Mucosa of rectum (tissue), 2 donors: Measurements from ENCODE around the gene SYNPO2L.
"Not testable (repeated sequence)": the region's sequence is repeated elsewhere in the genome, so short reads cannot be mapped to it uniquely, and the experiment has no call there.

ENCODE experiments used
- H3K27ac ChIP-seq, 2 donors: one replicate each; pipeline ENCODE4 v1.7.0; 2013; ENCODE audit warnings: inconsistent platforms in 2 of 2, low read depth in 2 of 2, low read length in 2 of 2
- H3K27me3 ChIP-seq, 2 donors: one replicate each; pipeline ENCODE4 v1.7.0; 2013; ENCODE audit warnings: low read length in 2 of 2; ENCODE audit not compliant: control insufficient read depth in 2 of 2, insufficient read depth in 2 of 2
- H3K36me3 ChIP-seq, 2 donors: one replicate each; pipeline ENCODE4 v1.7.0; 2013; ENCODE audit warnings: low read length in 2 of 2; ENCODE audit not compliant: control insufficient read depth in 2 of 2, insufficient read depth in 2 of 2
- H3K4me1 ChIP-seq, 2 donors: one replicate each; pipeline ENCODE4 v1.7.0; 2013; ENCODE audit warnings: low read length in 2 of 2, mild to moderate bottlenecking in 1 of 2; ENCODE audit not compliant: control insufficient read depth in 2 of 2, insufficient read depth in 2 of 2
- H3K4me3 ChIP-seq, 2 donors: one replicate each; pipeline ENCODE4 v1.7.0; 2013; ENCODE audit warnings: low read length in 2 of 2
- H3K9ac ChIP-seq, 2 donors: one replicate each; pipeline ENCODE4 v1.7.0; 2013; ENCODE audit warnings: low read length in 2 of 2, low read depth in 1 of 2, mild to moderate bottlenecking in 1 of 2
- H3K9me3 ChIP-seq, 2 donors: one replicate each; pipeline ENCODE4 v1.7.0; 2013; ENCODE audit warnings: low read length in 2 of 2; ENCODE audit not compliant: control insufficient read depth in 2 of 2
- donor health status: healthy.
- donor health status: Normal muscosa, but diverticular disease.

SYNPO2L gene

DNA sequence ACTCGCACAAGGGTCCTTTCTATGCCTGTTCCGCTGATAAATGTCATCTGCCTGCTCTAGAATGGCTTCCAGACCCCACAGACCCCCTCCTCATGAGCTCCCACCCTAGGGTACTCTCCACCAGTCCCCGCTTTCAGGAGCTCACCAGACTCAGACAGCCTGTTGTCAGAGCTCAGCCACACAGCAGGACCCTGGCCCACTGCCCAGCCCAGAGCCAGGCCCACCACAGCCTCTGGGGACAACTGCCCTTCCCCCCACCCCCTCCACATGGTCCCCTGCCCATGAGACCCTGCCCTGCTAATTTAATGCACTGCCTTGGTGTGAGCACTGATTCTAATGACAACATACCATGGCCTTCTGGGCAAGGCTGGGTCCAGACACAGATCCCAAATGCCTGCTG lies 9.8 kb upstream of the SYNPO2L start:
- not testable (repeated sequence) for H3K9ac ChIP-seq, H3K4me3 ChIP-seq, H3K27me3 ChIP-seq, H3K27ac ChIP-seq, H3K36me3 ChIP-seq, H3K4me1 ChIP-seq, H3K9me3 ChIP-seq

- not testable (repeated sequence) for H3K4me1 ChIP-seq, H3K9ac ChIP-seq, H3K36me3 ChIP-seq, H3K9me3 ChIP-seq, H3K27me3 ChIP-seq, H3K4me3 ChIP-seq, H3K27ac ChIP-seq
Observed at GRCh38 chr10:73664156-73665040, 8.6 kb upstream of the SYNPO2L start.

GRCh38 chr10:73663621-73664020 lies 7.8 kb upstream of the SYNPO2L start:
- not testable (repeated sequence) for H3K27ac ChIP-seq, H3K9me3 ChIP-seq, H3K27me3 ChIP-seq, H3K36me3 ChIP-seq, H3K9ac ChIP-seq, H3K4me3 ChIP-seq, H3K4me1 ChIP-seq

- not testable (repeated sequence) for H3K9ac ChIP-seq, H3K9me3 ChIP-seq, H3K4me1 ChIP-seq, H3K27ac ChIP-seq, H3K27me3 ChIP-seq, H3K4me3 ChIP-seq, H3K36me3 ChIP-seq
Observed at GRCh38 chr10:73662705-73663104, 6.9 kb upstream of the SYNPO2L start.

- Histone ChIP-seq H3K9ac (no peak overlapping the region), H3K4me3 (no peak overlapping the region), H3K36me3 (no peaks in the 10 kb centered on the region), H3K27me3 (no peaks in the 10 kb centered on the region), H3K27ac (no peak overlapping the region), H3K9me3 (no peaks in the 10 kb centered on the region), H3K4me1 (peaks cover 0 to 5% of the 10 kb centered on the region in 2 donors)
Observed at GRCh38 chr10:73655257-73655989, 406 bp downstream of the SYNPO2L start.

GRCh38 chr10:73653701-73654100 lies 2.1 kb downstream of the SYNPO2L start:
- H3K9ac ChIP-seq = no peak overlapping the region
- no peaks in the 10 kb centered on the region for H3K36me3 ChIP-seq
- peaks cover 0 to 5% of the 10 kb centered on the region in 2 donors for H3K4me1 ChIP-seq
- H3K9me3 ChIP-seq = no peaks in the 10 kb centered on the region
- H3K27me3 ChIP-seq = no peaks in the 10 kb centered on the region
- H3K27ac ChIP-seq = no peak overlapping the region
- H3K4me3 ChIP-seq = no peak overlapping the region

GRCh38 chr10:73653195-73653594 lies 2.6 kb downstream of the SYNPO2L start:
- no peak overlapping the region for H3K4me3 ChIP-seq
- no peak overlapping the region for H3K9ac ChIP-seq
- H3K36me3 ChIP-seq = no peaks in the 10 kb centered on the region
- H3K4me1 ChIP-seq = peaks cover 0 to 5% of the 10 kb centered on the region in 2 donors
- no peak overlapping the region for H3K27ac ChIP-seq
- H3K27me3 ChIP-seq = no peaks in the 10 kb centered on the region
- no peaks in the 10 kb centered on the region for H3K9me3 ChIP-seq

DNA sequence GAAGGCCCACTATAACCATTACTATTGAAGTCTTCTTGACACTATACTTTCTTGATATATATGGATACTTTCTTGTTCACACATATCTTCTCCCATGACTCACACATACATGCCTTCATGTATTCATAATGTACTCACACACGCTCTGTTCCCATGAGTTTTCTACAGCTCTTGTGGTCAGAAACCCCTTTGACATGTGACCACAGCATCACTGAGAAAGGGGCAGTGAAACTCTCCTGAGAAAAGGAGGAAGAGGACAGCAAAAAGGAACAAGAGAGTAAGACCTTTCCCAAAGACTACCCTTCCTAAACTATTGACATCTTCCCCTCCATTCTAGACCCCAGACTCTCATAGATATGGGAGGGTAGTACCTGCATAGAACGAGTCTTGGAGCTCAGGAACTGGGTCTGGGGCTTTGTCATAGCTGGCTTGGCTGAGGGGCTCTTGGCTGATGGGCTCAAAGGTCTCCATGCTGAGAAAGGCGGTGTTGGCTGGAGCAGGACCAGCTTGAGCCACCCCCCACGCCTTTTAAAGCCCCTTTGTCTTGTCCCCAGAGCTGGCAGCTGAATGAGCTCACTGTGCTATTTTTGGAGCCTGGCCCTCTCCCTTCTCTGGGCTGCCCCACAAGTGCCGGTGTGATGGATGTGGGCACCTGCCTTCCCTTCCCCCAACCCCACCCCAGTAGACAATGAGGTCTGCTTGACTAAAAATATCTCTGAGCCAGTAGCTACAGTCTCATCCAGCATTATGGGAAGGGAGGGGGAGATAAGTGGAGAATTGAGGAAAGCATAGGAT lies 5.1 kb downstream of the SYNPO2L start:
- Histone ChIP-seq H3K36me3 (no peaks in the 10 kb centered on the region), H3K4me3 (no peak overlapping the region), H3K9me3 (no peaks in the 10 kb centered on the region), H3K4me1 (peaks cover 5% of the 10 kb centered on the region in 2 donors), H3K27ac (no peak overlapping the region), H3K9ac (no peak overlapping the region), H3K27me3 (no peaks in the 10 kb centered on the region)

- no peaks in the 10 kb centered on the region for H3K9me3 ChIP-seq
- H3K27ac ChIP-seq = no peak overlapping the region
- H3K27me3 ChIP-seq = no peaks in the 10 kb centered on the region
- H3K4me1 ChIP-seq = peaks cover under 1 to 5% of the 10 kb centered on the region in 2 donors
- no peaks in the 10 kb centered on the region for H3K36me3 ChIP-seq
- H3K9ac ChIP-seq = no peak overlapping the region
- no peak overlapping the region for H3K4me3 ChIP-seq
Observed at GRCh38 chr10:73649876-73650536, 5.8 kb downstream of the SYNPO2L start.
